IMR-90 (cell line): ENCODE data around the gene VPS18. TPM values are rescaled to one million over a fixed set of nuclear protein-coding genes. Genes with fewer than 3 reads are reported as not detected.

Source experiments
- ATAC-seq: fragments of 200-7000 bp; cut with Tn5 transposase; 2 replicates; pipeline ENCODE4 v1.9.1; 2020; ENCODE audit warnings: low read depth, mild to moderate bottlenecking, moderate library complexity
- BruUV-seq: library from RNA; stranded (reverse); fragments of 400-500 nt; replicated peaks from 2 replicates; lab custom pipeline; 2021; lab: Mats Ljungman, UMichigan
- CTCF ChIA-PET: fragments of 300-600 bp; formaldehyde crosslinking; extraction: SDS; loops from one replicate; lab custom pipeline; 2021; ENCODE audit warnings: antibody characterized with exemption; lab: Yijun Ruan, JAX
- POLR2A ChIA-PET: fragments of 300-600 bp; sonication (Branson Sonifier 250); formaldehyde crosslinking; loops from one replicate; lab custom pipeline; 2022; ENCODE audit warnings: antibody characterized with exemption; ENCODE audit not compliant: unreplicated experiment; lab: Charles Lee
- DNase-seq: peaks from one replicate; pipeline ENCODE4 v3.0.0; 2013
- H2AFZ ChIP-seq: replicated peaks from 2 replicates; pipeline ENCODE3; 2013; ENCODE audit warnings: low read length, mild to moderate bottlenecking; ENCODE audit not compliant: poor library complexity
- H2AK5ac ChIP-seq: 2 replicates; pipeline ENCODE4 v1.6.1; 2013; ENCODE audit warnings: low read depth, low read length, inconsistent platforms
- H2AK9ac ChIP-seq: replicated peaks from 2 replicates; pipeline ENCODE3; 2013; ENCODE audit warnings: mild to moderate bottlenecking, low read depth, low read length, moderate library complexity; ENCODE audit not compliant: poor library complexity
- H2BK120ac ChIP-seq: 2 replicates; pipeline ENCODE4 v1.6.1; 2013; ENCODE audit warnings: low read depth, low read length, inconsistent platforms
- H2BK15ac ChIP-seq: 3 replicates; pipeline ENCODE4 v1.6.1; 2013; ENCODE audit warnings: low read depth, low read length, inconsistent platforms
- H2BK20ac ChIP-seq: 2 replicates; pipeline ENCODE4 v1.6.1; 2013; ENCODE audit warnings: low read depth, mild to moderate bottlenecking, inconsistent platforms, low read length, moderate library complexity
- H2BK5ac ChIP-seq: 2 replicates; pipeline ENCODE4 v1.6.1; 2013; ENCODE audit warnings: mild to moderate bottlenecking, low read depth, low read length, inconsistent platforms; ENCODE audit not compliant: poor library complexity, severe bottlenecking
- H3K14ac ChIP-seq: replicated peaks from 2 replicates; pipeline ENCODE4 v1.6.1; 2013; ENCODE audit warnings: low read depth, low read length, inconsistent platforms
- H3K18ac ChIP-seq: 2 replicates; pipeline ENCODE4 v1.6.1; 2013; ENCODE audit warnings: low read depth, low read length, control low read depth
- H3K23ac ChIP-seq: 2 replicates; pipeline ENCODE4 v1.6.1; 2013; ENCODE audit warnings: low read depth, low read length, inconsistent platforms
- H3K27ac ChIP-seq: 2 replicates; pipeline ENCODE4 v1.5.1; 2013; ENCODE audit warnings: mild to moderate bottlenecking, control low read depth, low read length; ENCODE audit not compliant: insufficient read depth
- H3K27me3 ChIP-seq: 2 replicates; pipeline ENCODE4 v1.6.1; 2013; ENCODE audit warnings: low read length; ENCODE audit not compliant: control insufficient read depth, insufficient read depth
- H3K36me3 ChIP-seq: 2 replicates; pipeline ENCODE4 v1.6.1; 2013; ENCODE audit warnings: low read length, mixed read lengths; ENCODE audit not compliant: control insufficient read depth, insufficient read depth
- H3K4ac ChIP-seq: 2 replicates; pipeline ENCODE4 v1.6.1; 2013; ENCODE audit warnings: low read depth, low read length, inconsistent platforms
- H3K4me1 ChIP-seq: 2 replicates; pipeline ENCODE4 v1.6.1; 2013; ENCODE audit warnings: low read length, mixed read lengths; ENCODE audit not compliant: control insufficient read depth, insufficient read depth
- H3K4me2 ChIP-seq: 2 replicates; pipeline ENCODE4 v1.6.1; 2013; ENCODE audit warnings: low read depth, mild to moderate bottlenecking, control low read depth, low read length, moderate library complexity
- H3K4me3 ChIP-seq: 2 replicates; pipeline ENCODE4 v1.5.1; 2013; ENCODE audit warnings: low read depth, mild to moderate bottlenecking, control low read depth, low read length, moderate library complexity; ENCODE audit not compliant: insufficient read depth
- H3K56ac ChIP-seq: 2 replicates; pipeline ENCODE4 v1.6.1; 2013; ENCODE audit warnings: low read length, inconsistent platforms; ENCODE audit not compliant: insufficient read depth; ENCODE audit errors: extremely low read depth
- H3K79me1 ChIP-seq, 2 experiments: 2 replicates each; pipeline ENCODE4 v1.6.1; 2013; ENCODE audit warnings: low read length in 2 of 2, inconsistent platforms in 1 of 2, low read depth in 1 of 2
- H3K9ac ChIP-seq: 2 replicates; pipeline ENCODE4 v1.6.1; 2013; ENCODE audit warnings: low read depth, low read length, control low read depth
- H3K9me1 ChIP-seq: 2 replicates; pipeline ENCODE4 v1.6.1; 2013; ENCODE audit warnings: low read length, inconsistent platforms; ENCODE audit not compliant: insufficient read depth
- H3K9me3 ChIP-seq: 2 replicates; pipeline ENCODE4 v1.6.1; 2013; ENCODE audit warnings: low read length; ENCODE audit not compliant: control insufficient read depth, insufficient read depth
- H4K20me1 ChIP-seq: 2 replicates; pipeline ENCODE4 v1.6.1; 2013; ENCODE audit warnings: low read length, inconsistent platforms; ENCODE audit not compliant: insufficient read depth
- H4K5ac ChIP-seq: 2 replicates; pipeline ENCODE4 v1.6.1; 2013; ENCODE audit warnings: mild to moderate bottlenecking, low read depth, low read length, control low read depth
- H4K8ac ChIP-seq, 2 experiments: 2 replicates each; pipeline ENCODE4 v1.6.1; 2013; ENCODE audit warnings: low read depth in 2 of 2, low read length in 2 of 2, control low read depth in 1 of 2, inconsistent platforms in 1 of 2
- H4K91ac ChIP-seq: 2 replicates; pipeline ENCODE4 v1.6.1; 2013; ENCODE audit warnings: low read depth, low read length, inconsistent platforms; ENCODE audit not compliant: insufficient read depth
- CEBPB ChIP-seq: IDR thresholded peaks from 2 replicates; pipeline ENCODE4 v1.6.1; 2012; ENCODE audit warnings: low read depth, low read length, improper control_type of control experiment
- CHD1 ChIP-seq: IDR thresholded peaks from 2 replicates; pipeline ENCODE4 v1.6.1; 2012; ENCODE audit warnings: low read depth, low read length, improper control_type of control experiment
- CTCF ChIP-seq: conservative IDR thresholded peaks from 2 replicates; pipeline ENCODE4 v1.5.1; 2012; ENCODE audit warnings: mild to moderate bottlenecking, low read depth, low read length, improper control_type of control experiment
- ELK1 ChIP-seq: fragments of 150-350 bp; IDR thresholded peaks from 2 replicates; pipeline ENCODE4 v1.6.1; 2016; ENCODE audit warnings: low read depth, mild to moderate bottlenecking, low read length, moderate library complexity, borderline replicate concordance
- MAFK ChIP-seq: IDR thresholded peaks from 2 replicates; pipeline ENCODE4 v1.6.1; 2012; ENCODE audit warnings: low read depth, low read length, improper control_type of control experiment
- MAZ ChIP-seq: IDR thresholded peaks from 2 replicates; pipeline ENCODE4 v1.6.1; 2012; ENCODE audit warnings: low read depth, mild to moderate bottlenecking, low read length, improper control_type of control experiment, moderate library complexity, borderline replicate concordance
- POLR2A ChIP-seq: IDR thresholded peaks from 2 replicates; pipeline ENCODE4 v1.6.1; 2012; ENCODE audit warnings: mild to moderate bottlenecking, low read depth, low read length
- RAD21 ChIP-seq: IDR thresholded peaks from 2 replicates; pipeline ENCODE4 v1.6.1; 2012; ENCODE audit warnings: low read length, improper control_type of control experiment
- RCOR1 ChIP-seq: IDR thresholded peaks from 2 replicates; pipeline ENCODE4 v1.6.1; 2012; ENCODE audit warnings: mild to moderate bottlenecking, low read length, improper control_type of control experiment; ENCODE audit not compliant: insufficient replicate concordance
- RFX5 ChIP-seq: IDR thresholded peaks from 2 replicates; pipeline ENCODE4 v1.8.0; 2012; ENCODE audit warnings: low read depth, mild to moderate bottlenecking, low read length, moderate library complexity
- USF2 ChIP-seq: fragments of 150-350 bp; IDR thresholded peaks from 2 replicates; pipeline ENCODE4 v1.6.1; 2017; ENCODE audit warnings: mild to moderate bottlenecking, antibody characterized with exemption, low read length, low read depth
- WGBS, 2 experiments: methylation state at CpG; one replicate each; pipeline versions ENCODE4 v1.1.5 to v1.1.7; 2013; ENCODE audit warnings: missing lambda C conversion rate in 2 of 2; ENCODE audit not compliant: insufficient read length in 1 of 2; ENCODE audit errors: extremely low coverage in 2 of 2; 5-methylcytosine and 5-hydroxymethylcytosine counted together
- dilution Hi-C: fragments of 300-500 bp; cut with HindIII; formaldehyde crosslinking; loops from one replicate; pipeline ENCODE4 v1.14.3; 2018; ENCODE audit warnings: low sequenced_read_pairs; ENCODE audit not compliant: unreplicated experiment
- in situ Hi-C: fragments of 300-500 bp; cut with MboI; formaldehyde crosslinking; loops from 3 replicates; pipeline ENCODE4 v1.14.3; 2019; ENCODE audit warnings: low sequenced_read_pairs, inconsistent platforms, mixed read lengths
- intact Hi-C: fragments of 100-400 bp; cut with micrococcal nuclease; formaldehyde crosslinking; loops from 2 replicates; pipeline ENCODE4 v1.10.0; 2022
- polyA plus RNA-seq, 3 experiments: library from polyadenylated mRNA; depleted of rRNA; stranded (reverse); fragments of >200 nt; gene quantifications; 2 replicates each; pipeline ENCODE4 v1.2.3, GENCODE V29; 2012; ENCODE audit warnings: low replicate concordance in 1 of 3
- total RNA-seq: library from RNA; depleted of rRNA; stranded (reverse); fragments of >200 nt; gene quantifications from 2 replicates; pipeline ENCODE4 v1.2.3, GENCODE V29; 2012

Gene VPS18
- total and polyA plus RNA-seq, 2 of the 4 experiments (the other 2 are of a cell fraction) = 19.3 to 32.3 TPM

GRCh38 chr15:40917585-40917984 is 23.3 kb downstream of the VPS18 start:
- dilution Hi-C loops = no loop called here
- Histone ChIP-seq H3K56ac (no peak overlapping the region), H3K9ac (no peak overlapping the region), H3K36me3 (no peaks in the 10 kb centered on the region), H2BK120ac (no peak overlapping the region), H3K9me3 (no peaks in the 10 kb centered on the region), H2AK5ac (no peak overlapping the region), H2AK9ac (no peak overlapping the region), H2BK15ac (no peak overlapping the region), H4K91ac (no peak overlapping the region), H3K4me1 (peaks cover 2% of the 10 kb centered on the region; the same call in 1 of the 2 replicates), H2BK5ac (no peak overlapping the region), H4K8ac (no peak overlapping the region), H2BK20ac (no peak overlapping the region), H3K9me1 (peaks cover 4% of the 10 kb centered on the region), H3K18ac (no peak overlapping the region), H2AFZ (no peak overlapping the region), H4K20me1 (no peaks in the 10 kb centered on the region), H3K23ac (no peak overlapping the region), H3K4ac (no peak overlapping the region), H3K79me1 (no peaks in the 10 kb centered on the region), H3K14ac (no peak overlapping the region), H3K27me3 (no peaks in the 10 kb centered on the region), H3K4me2 (no peak overlapping the region), H3K4me3 (no peak overlapping the region), H4K5ac (no peak overlapping the region), H3K27ac (no peak overlapping the region)
- no peak for TF ChIP-seq RCOR1
- TF ChIP-seq MAFK = no peak
- TF ChIP-seq MAZ = no peak
- TF ChIP-seq POLR2A = no peak
- no peak for TF ChIP-seq USF2
- no peak for TF ChIP-seq RAD21
- TF ChIP-seq CTCF = no peak
- TF ChIP-seq CEBPB = no peak
- no peak for TF ChIP-seq ELK1
- no peak for TF ChIP-seq CHD1
- TF ChIP-seq RFX5 = no peak
- BruUV-seq = no TSS peak
- ChIA-PET POLR2A (no interaction called here), CTCF (no interaction called here)
- intact Hi-C loops = no loop called here
- DNase-seq (no peak), ATAC-seq (no peak)
- in situ Hi-C loops = no loop called here
- WGBS, 2 experiments = no CpG with 5 or more reads among the region's 11 CpGs
